NCI-H526 treated with DMSO at 0.1 percent for 48 hours (cell line): ENCODE data around the gene CCDC17.
"Not testable (repeated sequence)": the region's sequence is repeated elsewhere in the genome, so short reads cannot be mapped to it uniquely, and the experiment has no call there.

ENCODE experiments used
- DNase-seq: peaks from one replicate; lab custom pipeline; 2025; lab: John Stamatoyannopoulos, UW

The CCDC17 gene

DNA sequence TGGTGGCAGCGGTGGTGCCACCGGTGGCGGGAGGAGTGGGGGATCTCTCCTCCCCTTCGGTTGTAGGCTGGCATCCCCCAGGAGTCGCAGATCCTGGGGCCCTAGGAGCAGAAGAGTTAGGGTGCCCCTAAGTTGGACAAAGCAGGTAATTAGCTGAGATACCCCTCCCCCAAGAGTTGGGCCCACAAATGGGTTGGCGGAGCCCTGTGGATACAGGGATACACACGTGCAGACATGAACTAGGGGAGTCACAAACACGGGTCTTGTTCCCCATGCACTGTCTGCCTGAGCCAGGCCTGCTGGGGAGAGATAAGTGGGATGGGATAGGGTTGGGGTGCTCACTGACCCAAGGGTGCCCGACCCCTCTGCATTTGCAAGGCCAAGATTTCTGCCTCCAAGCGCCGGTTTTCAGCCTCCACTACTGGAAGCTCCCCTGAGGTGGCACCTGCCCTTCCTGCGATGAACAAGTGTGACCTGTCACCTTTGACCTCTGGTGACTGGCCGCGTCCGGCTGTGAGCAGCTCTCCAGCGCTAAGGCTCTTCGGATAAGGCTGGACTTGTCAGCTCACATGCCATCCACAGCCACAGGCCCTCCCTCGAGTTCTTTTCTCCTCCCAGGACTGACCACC is 1.8 kb downstream of the CCDC17 start:
- no peak for DNase-seq

DNA sequence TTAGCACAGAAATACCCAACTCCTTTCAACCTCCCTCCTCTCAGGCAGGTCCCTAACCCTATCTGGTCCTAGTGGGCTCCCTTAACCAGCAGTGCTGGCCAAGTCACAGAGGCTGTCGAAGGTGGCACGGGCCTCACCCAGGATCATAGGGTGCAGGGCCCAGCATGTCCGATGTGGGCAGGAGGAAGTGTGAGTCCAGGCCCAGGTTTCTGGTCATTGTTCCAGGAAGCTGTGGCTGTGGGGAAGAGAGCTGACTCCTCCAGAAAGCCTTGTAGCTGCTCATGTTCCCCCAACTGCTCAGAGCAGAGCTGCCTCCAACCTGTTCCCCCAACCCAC is 2.4 kb downstream of the CCDC17 start:
- DNase-seq, result no peak

DNA sequence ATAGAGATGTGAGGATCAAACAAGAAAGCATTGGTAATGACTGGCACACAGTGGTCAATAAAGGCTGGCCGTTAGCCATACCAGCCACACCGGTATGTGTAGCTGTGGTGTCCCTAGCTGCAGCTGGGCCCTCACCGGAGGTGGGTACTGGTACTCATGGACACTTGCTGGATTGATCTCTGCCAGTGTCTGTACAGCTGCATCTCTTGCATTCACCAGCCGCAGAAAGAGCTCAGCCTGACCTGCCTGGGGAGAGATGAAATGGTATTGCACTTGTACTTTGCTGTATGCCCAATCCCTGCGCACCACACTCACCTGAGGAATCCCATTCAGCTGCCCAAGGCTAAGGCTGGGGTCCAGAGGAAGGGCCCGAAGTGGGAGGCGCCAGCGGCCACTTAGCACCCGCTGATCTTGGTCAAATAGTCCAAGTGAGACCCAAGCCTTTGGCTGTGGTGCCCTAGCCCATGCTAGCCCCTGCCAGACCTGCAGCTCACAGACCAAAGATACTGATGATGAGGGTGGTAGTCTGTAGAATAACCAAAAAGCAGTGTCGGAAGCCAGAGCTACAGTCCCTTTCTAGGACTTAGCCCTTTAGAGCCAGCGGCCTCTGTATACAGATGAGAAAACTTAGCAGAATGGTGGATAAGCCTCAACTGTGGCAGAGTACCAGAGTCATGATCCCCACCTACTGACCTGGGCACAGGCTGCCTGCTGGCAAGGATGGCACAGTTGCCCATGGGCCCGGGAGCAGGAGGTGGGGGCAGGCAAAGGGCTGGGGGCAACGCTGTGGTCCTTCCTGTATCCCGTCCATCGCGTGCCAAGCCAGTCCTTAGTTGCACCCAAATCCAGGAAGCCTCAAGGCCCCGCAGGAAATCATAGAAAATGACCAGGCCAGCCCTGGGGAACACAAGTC is 3.0 kb downstream of the CCDC17 start:
- DNase-seq, result no peak

DNA sequence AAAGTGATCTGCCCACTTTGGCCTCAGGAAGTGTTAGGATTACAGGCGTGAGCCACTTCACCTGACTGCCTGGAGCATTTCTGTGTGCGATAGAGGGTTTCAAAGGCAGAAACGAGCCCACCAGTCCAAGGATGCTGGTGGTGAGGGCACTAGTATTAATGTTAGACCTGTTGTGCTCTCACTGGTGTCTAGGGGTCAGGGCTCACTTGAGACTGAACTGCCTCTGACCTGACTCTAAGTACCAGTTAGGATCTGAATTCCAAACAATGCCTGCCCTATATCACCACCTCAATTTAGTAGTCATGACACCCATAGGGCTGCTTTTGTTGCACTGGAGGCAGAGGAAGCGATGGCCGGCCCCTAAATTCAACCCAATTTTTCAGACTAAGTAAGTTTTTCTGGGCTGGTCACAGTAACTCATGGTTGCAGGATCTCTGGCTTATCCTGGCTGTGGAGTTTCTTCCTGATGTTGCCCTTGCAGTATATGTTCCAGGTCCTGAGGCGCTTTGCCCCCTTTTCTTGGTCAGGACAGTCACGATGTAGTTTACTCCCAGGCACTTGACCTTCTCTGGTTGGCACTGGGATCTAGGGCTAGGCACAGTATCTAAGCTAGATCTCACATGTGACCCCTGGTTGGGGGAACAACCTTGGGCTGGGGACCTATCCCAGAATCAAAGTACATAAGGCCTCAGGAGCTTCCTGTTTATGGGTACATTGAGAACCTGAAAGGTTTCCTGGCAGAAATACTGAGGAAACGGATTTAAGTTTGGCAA is 4.5 kb downstream of the CCDC17 start:
- no peak for DNase-seq

DNA sequence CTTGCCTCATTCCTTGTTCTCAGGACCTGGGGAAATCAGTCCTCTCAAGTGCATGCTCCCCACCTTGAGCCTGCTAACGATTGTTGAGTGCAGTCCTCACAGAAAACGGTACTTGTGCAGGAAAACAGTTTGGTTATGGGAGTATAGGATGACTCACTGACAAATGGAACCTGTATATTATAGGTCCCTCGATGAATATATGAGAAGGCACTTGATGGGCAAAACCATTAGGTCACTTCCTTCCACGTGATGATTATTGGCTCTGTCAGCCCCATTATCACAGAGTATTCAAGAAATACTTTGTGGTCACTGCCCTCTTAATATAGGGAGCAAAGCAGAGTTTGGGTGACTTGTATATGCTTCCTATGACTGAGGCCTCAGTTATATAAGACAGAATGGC is 6.2 kb downstream of the CCDC17 start:
- no peak for DNase-seq

DNA sequence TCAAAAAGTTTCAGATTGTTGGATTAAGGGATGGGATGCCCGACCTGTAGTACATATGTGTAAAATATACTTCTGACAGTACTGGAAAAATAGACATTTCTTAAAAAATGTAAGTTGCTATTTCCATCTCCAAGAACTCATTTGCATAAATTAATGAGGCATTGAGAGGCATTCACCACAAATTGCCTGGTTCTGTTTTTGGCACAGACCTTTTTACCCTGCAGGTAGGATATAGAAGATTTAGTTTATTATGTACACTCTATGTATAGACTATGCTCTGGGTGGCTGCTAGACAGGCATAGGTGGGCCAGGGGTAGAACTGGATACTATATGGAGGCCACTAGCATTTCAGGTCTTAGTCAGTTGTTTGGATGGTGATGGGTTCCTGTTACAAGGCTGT is 8.0 kb downstream of the CCDC17 start:
- DNase-seq, result peak; percentile 81

DNA sequence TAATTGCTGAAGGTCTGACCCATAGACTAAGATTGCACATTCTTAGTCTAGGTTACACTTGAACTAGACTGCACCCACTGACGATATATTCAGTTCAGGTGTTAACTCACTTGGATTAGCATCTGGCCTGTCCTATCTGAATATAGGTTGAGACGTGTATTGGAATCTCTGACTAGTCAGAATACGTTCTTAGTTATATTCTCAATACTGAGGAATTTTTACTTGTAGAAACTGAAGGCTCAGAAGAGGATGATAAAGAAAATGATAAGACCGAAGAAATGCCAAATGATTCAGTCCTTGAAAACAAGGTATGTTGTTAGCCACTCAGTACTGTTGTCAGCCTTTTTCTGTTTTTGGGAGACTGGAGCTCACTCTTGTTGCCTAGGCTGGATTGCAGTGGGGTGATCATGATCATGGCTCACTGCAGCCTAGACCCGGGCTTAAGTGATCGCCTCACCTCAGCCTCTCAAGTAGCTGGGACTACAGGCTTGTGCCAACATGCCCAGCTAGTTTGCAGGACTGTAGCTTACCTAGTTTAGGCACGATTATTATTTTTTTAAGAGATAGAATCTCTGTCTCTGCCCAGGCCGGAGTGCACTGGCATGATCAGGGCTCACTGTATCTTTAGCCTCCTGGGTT is 10.8 kb downstream of the CCDC17 start:
- no peak for DNase-seq

DNA sequence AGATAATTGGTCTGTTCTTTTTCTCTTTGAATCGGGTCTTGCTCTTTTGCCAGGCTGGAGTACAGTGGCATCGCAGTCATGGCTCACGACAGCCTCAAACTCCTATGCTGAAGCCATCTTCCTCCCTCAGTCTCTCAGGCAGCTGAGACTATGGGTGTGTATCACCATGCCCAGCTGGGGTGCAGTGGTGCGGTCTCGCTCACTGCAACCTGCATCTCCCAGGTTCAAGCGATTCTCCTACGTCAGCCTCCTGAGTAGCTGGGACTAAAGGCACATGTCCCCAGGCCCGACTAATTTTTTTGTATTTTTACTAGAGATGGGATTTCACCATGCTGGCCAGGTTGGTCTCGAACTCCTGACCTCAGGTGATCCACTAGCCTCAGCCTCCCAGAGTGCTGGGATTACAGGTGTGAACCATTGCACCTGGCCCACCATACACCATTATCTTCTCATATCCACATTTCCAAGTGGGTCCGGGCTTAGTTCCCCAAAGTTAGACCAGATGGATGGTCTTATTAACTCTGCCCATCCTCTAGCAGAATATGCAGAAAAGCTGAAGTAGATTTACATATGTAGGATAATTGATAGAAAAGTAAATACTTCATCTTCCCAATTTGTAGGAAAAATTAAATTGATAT is 13.1 kb downstream of the CCDC17 start:
- no peak for DNase-seq

DNA sequence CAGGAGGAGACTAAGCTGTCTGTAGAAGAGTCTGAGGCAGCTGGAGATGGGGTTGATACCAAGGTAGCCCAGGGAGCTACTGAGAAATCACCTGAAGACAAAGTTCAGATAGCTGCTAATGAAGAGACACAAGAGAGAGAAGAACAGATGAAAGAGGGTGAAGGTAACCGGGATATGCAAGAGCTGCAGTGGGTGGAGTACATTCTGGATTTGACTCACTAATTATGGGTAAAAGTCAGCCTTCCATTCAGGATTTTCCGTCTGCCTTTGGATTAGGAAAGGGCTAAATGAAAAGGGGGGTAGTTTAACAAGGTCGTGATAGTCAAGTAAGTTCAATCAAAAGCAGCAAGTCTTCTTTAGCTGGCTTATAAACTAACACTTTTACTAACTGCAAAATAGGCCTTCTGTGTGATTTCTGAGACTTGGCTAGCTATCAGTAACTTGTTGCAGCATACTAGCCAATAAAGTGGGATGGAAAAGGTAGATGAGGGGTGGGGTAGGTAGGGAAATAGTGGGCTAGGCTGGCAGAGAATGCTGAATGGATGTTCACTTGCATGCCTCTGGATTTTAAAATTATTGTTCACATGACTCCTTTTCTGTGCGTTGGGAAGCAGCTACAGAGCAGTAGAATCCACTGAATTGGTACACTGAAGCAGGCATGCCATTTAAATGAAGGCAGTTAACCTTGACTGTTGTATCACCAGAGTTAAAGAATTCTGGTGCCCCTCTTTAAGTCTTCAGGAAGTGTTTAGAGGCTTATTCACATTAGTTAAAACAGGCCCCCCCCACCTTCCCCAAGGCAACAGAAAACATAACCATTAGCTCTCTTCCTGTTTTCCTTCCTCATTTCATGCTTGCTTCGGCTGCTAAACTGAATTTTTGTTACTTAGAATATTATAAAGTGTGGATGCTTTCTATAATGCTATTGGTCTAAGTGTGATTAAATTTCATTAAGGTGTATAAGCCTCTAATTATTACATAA is 15.4 kb downstream of the CCDC17 start:
- DNase-seq, result no peak

DNA sequence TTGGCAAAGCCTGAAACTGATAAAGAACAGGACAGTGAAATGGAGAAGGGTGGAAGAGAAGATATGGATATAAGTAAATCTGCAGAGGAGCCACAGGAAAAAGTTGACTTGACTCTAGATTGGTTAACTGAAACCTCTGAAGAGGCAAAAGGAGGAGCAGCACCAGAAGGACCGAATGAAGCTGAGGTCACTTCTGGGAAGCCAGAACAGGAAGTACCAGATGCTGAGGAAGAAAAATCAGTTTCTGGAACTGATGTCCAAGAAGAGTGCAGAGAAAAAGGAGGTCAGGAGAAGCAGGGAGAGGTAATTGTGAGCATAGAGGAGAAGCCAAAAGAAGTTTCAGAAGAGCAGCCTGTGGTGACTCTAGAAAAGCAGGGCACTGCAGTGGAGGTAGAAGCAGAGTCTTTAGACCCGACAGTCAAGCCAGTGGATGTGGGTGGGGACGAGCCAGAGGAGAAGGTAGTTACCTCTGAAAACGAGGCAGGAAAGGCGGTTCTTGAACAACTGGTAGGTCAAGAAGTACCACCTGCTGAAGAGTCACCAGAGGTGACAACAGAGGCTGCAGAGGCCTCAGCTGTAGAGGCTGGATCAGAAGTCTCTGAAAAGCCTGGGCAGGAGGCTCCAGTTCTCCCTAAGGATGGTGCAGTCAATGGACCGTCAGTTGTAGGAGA is 16.3 kb downstream of the CCDC17 start:
- DNase-seq, result no peak

DNA sequence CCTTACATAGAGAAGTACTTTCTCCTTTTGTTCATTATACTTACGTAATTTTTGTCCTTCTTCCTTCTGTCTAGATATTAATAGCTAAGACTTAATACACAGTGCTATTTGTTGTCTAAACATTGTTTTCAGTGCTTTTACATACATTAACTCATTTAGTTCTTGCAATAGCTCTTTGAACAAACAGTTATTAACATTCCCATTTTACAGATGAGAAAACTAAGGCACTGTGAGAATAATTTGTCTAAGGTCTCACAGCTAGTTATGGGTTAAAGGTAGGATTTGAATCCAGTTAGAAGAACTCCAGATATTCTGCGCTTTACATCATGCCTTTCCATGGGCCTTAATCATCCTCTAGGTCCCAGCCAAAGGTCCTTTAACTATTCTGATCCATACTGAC is 19.6 kb downstream of the CCDC17 start:
- no peak for DNase-seq

DNA sequence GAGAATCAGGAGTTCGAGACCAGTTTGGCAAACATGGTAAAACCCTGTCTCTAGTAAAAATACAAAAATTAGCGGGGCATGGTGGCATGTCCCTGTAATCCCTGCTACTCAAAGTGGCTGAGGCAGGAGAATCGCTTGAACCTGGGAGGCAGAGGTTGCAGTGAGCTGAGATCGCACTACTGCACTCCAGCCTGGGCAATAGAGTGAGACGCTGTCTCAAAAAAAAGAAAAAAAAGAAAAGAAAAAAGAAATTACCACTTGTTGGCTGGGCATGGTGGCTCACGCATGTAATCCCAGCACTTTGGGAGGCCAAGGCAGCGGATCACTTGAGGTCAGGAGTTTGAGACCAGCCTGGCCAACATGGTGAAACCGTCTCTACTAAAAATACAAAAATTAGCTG is 27.1 kb downstream of the CCDC17 start:
- DNase-seq, result not testable (repeated sequence)

DNA sequence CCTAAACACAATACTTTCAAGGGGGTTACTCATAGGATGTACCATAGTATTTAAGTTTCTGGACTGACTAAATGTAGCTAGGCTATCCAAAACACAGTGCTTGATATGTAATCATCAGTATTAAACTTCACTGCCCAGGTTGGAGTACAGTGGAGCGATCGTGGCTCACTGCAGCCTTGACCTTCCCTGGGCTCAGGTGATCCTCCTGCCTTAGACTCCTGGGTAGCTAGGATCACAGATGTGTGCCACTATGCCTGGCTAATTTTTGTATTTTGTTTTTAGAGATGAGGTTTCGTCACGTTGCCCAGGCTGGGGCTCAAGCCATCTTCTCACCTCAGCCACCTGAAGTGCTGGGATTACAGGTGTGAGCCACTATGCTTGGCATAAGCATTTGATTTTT is 29.4 kb downstream of the CCDC17 start:
- DNase-seq, result no peak

DNA sequence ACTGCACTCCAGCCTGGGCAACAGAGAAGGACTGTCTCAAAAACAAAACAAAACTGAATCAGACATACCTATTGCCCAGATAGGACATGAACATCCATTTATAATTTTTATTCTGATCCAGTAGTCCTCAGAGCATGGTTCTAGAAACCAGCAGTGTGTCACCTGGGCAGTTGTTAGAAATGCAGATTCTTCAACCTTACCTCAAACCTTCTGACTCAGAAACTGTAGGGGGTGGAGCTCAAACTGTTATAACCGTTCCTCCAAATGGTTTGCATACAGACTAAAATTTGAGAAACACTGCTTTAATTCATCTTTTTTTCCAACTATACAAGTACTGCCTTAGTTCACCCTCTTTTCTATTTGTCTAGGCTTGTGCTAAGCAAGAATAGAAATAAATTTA is 34.0 kb downstream of the CCDC17 start:
- peak; percentile 17 for DNase-seq

DNA sequence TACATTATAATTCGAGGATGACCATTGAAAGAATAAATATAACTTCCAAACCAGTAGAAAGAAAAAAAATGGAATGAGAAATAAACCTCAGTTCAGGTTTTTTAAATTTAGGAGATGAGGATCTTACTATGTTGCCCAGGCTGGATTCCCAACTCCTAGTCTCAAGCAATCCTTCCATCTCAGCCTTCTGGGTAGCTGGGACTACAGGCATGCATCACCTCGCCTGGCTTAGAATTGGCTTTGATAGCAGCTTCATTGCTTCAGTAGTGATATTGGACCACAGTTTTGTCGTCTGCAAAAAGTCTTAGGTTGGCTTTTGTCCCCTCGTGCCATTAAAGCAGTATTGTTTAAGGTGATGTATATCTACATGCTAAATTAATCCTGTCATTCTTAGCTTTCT is 37.1 kb downstream of the CCDC17 start:
- no peak for DNase-seq

DNA sequence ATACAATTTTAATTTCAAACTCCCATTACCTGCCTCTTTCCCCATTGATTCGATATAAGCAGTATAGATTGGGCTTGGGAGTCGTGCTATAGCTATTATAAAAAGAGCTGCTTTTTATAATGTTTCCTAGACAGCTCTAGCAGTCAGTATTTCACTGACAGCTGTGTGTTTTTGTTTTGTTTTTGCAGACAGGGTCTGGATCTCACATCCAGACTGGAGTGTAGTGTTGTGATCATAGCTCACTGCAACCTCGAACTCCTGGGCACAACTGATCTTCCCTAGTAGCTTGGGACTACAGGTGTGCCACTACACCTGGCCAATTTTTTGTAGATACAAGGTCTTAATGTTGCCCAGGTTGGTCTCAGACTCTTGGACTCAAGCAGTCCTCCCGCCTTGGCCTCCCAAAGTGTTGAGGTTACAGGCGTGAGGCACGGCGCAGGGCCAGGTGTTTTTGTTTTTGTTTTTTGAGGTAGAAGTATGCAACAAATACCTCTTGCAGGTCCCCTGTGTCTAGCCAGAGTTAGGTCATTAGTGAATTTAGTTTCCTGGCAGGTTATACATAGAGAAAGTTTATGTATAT is 38.3 kb downstream of the CCDC17 start:
- DNase-seq, result no peak

DNA sequence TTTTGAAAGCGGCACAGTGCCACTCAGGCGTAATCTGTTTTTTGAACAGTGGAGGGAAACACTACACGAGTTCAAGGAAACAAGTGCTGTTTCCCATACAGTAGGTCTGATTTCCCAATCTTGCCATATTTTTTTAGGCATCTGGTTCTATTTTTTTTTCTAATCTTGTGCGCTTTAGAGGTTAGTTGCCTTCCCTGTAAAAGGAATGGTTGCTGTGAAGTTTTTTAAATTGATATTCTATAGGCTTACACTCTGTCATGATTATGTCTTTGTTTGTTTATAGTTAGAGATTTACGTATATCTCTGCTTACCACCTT is 38.8 kb downstream of the CCDC17 start:
- no peak for DNase-seq

DNA sequence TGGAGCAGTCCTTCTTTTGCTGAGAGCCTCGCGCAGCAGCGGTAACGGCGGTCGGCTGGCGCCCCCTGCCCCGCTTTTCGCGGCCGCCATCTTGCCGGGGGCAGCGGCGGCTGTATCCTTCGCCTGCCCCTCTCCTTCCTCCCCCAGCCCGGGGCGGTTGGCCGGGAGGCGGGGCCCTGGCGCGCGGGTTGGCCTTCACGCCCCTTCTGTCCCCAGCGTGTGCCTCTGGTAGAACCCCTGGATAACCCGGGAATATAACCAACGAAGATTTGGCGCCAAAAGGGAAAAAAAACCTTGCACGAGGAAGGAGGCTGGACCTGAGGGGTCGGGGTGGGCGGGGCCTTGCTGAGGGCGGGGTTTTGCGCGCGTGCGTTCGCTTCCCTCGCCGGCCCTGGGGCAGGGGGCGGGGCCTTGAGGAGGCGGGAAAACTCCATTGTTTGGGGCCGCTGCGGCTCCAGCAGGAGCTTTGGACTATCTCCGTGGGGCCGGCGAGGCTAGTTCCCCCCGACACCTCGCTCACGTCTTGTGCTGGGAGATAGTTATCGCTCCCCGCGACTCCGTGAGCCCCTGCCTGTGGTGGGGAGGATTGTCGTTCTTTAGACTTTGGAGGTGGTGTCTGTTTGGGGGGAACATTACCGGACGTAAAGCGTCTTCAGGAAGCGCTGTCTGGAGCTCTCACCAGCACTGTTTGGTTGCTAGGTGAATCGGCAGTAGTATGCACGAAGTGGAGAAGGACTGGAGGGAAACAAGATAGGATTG is 39.3 kb downstream of the CCDC17 start:
- peak; percentile 92 for DNase-seq

DNA sequence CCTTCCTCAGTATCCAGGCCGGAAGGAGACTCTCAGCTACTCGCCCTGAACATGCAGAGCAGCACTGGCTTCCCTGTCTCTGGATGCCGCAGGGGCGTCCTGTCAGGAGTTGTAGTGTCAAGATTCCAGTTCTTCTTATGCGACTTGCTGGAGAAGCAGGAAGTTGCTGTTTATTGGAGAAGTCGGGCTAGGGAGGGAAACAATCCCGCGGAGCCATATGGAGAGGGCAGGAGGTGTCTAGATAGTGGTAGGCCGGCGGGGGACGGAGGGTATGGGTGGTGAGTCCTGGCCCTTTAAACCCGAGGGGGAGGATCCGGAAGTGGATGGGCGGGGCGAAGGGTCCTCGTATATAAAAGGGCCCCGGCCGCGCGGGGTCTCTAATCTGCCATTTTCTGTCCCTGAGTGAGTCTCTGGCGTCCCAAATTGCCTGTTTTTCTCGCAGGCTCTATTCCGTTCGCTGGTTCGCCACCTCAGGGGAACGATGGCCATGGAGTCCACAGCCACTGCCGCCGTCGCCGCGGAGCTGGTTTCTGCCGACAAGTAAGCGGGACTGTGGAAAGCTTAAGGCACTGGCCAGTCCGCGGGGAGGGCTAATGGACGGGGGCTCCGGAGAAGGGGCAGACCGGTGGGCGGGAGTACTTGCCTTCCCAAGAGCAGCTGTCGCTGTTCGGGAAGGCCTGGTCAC is 40.0 kb downstream of the CCDC17 start, which contains the start of gene NASP:
Gene NASP (plus strand): TSS at position 376 of the 685 bp plus-strand sequence. CDS start 106 bp downstream, at position 482.
- DNase-seq, result peak; percentile 87
